Progenitor cell of endocrine pancreas (in vitro differentiated cells): ENCODE data around the gene ZNF576. TPM values are rescaled to one million over a fixed set of nuclear protein-coding genes. Genes with fewer than 3 reads are reported as not detected.

Source experiments
- DNase-seq: peaks from one replicate; pipeline ENCODE4 v3.0.0; 2021; ENCODE audit warnings: low spot score; ENCODE audit not compliant: unreplicated experiment
- H3K27ac Mint-ChIP-seq: 2 replicates; pipeline ENCODE4 v1.8.0; 2021; ENCODE audit warnings: mild to moderate bottlenecking, moderate library complexity, mixed read lengths
- H3K27me3 Mint-ChIP-seq: 2 replicates; pipeline ENCODE4 v1.8.0; 2021; ENCODE audit warnings: mixed read lengths
- H3K36me3 Mint-ChIP-seq: 2 replicates; pipeline ENCODE4 v1.8.0; 2022; ENCODE audit warnings: mixed read lengths; ENCODE audit not compliant: insufficient read depth
- H3K4me1 Mint-ChIP-seq: 2 replicates; pipeline ENCODE4 v1.8.0; 2021; ENCODE audit warnings: low read depth, mixed read lengths
- H3K4me3 Mint-ChIP-seq: 2 replicates; pipeline ENCODE4 v1.8.0; 2021; ENCODE audit warnings: low read depth, mild to moderate bottlenecking, moderate library complexity, mixed read lengths
- H3K9me3 Mint-ChIP-seq: 2 replicates; pipeline ENCODE4 v1.8.0; 2021; ENCODE audit warnings: low read depth, mixed read lengths
- CTCF ChIP-seq: fragments of 200-600 bp; sonication (generic); IDR thresholded peaks from one replicate; pipeline ENCODE4 v1.5.0; 2021; ENCODE audit warnings: antibody characterized with exemption, mild to moderate bottlenecking; ENCODE audit not compliant: unreplicated experiment
- total RNA-seq: library from RNA; stranded (reverse); gene quantifications from 2 replicates; pipeline ENCODE4 v1.2.1, GENCODE V29; 2021

Gene ZNF576
- total RNA-seq, 1 donor from 2014 or later: 15.4 TPM

- Mint-ChIP-seq H3K27ac (peak overlapping the region; percentile 47), H3K4me1 (peaks cover 25% of the 10 kb centered on the region), H3K9me3 (no peaks in the 10 kb centered on the region), H3K27me3 (no peaks in the 10 kb centered on the region), H3K36me3 (peaks cover 17% of the 10 kb centered on the region), H3K4me3 (no peak overlapping the region)
- TF ChIP-seq CTCF: no peak
- no peak for DNase-seq
Measured at GRCh38 chr19:43592800-43593350, 3.5 kb upstream of the ZNF576 start.

GRCh38 chr19:43594081-43594697 lies 2.2 kb upstream of the ZNF576 start:
- peaks cover 19% of the 10 kb centered on the region for H3K36me3 Mint-ChIP-seq
- no peak for TF ChIP-seq CTCF
- no peaks in the 10 kb centered on the region for H3K9me3 Mint-ChIP-seq
- peaks cover 26% of the 10 kb centered on the region for H3K4me1 Mint-ChIP-seq
- DNase-seq: no peak
- H3K4me3 Mint-ChIP-seq: peak overlapping the region; percentile 100
- H3K27ac Mint-ChIP-seq: no peak overlapping the region
- no peaks in the 10 kb centered on the region for H3K27me3 Mint-ChIP-seq

- no peaks in the 10 kb centered on the region for H3K27me3 Mint-ChIP-seq
- H3K27ac Mint-ChIP-seq: peak overlapping the region; percentile 100
- peak; percentile 85 for TF ChIP-seq CTCF
- H3K36me3 Mint-ChIP-seq: peaks cover 16% of the 10 kb centered on the region
- no peaks in the 10 kb centered on the region for H3K9me3 Mint-ChIP-seq
- H3K4me3 Mint-ChIP-seq: peak overlapping the region; percentile 100
- DNase-seq: peak; percentile 42
- H3K4me1 Mint-ChIP-seq: peaks cover 26% of the 10 kb centered on the region
Measured at GRCh38 chr19:43594710-43595604, 1.4 kb upstream of the ZNF576 start.

GRCh38 chr19:43595605-43595998 lies 793 bp upstream of the ZNF576 start:
- H3K4me3 Mint-ChIP-seq: peak overlapping the region; percentile 100
- H3K27me3 Mint-ChIP-seq: no peaks in the 10 kb centered on the region
- no peaks in the 10 kb centered on the region for H3K9me3 Mint-ChIP-seq
- peaks cover 16% of the 10 kb centered on the region for H3K36me3 Mint-ChIP-seq
- peak overlapping the region; percentile 100 for H3K27ac Mint-ChIP-seq
- no peak for DNase-seq
- H3K4me1 Mint-ChIP-seq: peaks cover 26% of the 10 kb centered on the region
- no peak for TF ChIP-seq CTCF

GRCh38 chr19:43596842-43597461 lies 557 bp downstream of the ZNF576 start:
- DNase-seq: no peak
- peak overlapping the region; percentile 100 for H3K4me3 Mint-ChIP-seq
- H3K27me3 Mint-ChIP-seq: no peaks in the 10 kb centered on the region
- peaks cover 14% of the 10 kb centered on the region for H3K36me3 Mint-ChIP-seq
- peaks cover 26% of the 10 kb centered on the region for H3K4me1 Mint-ChIP-seq
- no peak for TF ChIP-seq CTCF
- no peaks in the 10 kb centered on the region for H3K9me3 Mint-ChIP-seq
- H3K27ac Mint-ChIP-seq: peak overlapping the region; percentile 100
